Gastrocnemius medialis (tissue), 4 donors: Measurements from ENCODE around the gene MMP24OS.

ENCODE experiments used
- CTCF ChIP-seq, 5 experiments: fragments of 450-650 bp in 3 of 5; fragments of 200-600 bp in 2 of 5; sonication (generic) in 2 of 5; IDR thresholded peaks in 4 of 5; conservative IDR thresholded peaks in 1 of 5; 1 replicate in 4 of 5; 2 replicates in 1 of 5; pipeline ENCODE4 v1.5.1; 2016 to 2019; ENCODE audit warnings: antibody characterized with exemption in 5 of 5, mild to moderate bottlenecking in 3 of 5, moderate library complexity in 3 of 5
- POLR2A ChIP-seq, 2 donors: fragments of 450-650 bp; IDR thresholded peaks; one replicate each; pipeline ENCODE4 v1.6.1; 2017; ENCODE audit warnings: antibody characterized with exemption in 2 of 2, mild to moderate bottlenecking in 2 of 2, moderate library complexity in 2 of 2

DNA sequence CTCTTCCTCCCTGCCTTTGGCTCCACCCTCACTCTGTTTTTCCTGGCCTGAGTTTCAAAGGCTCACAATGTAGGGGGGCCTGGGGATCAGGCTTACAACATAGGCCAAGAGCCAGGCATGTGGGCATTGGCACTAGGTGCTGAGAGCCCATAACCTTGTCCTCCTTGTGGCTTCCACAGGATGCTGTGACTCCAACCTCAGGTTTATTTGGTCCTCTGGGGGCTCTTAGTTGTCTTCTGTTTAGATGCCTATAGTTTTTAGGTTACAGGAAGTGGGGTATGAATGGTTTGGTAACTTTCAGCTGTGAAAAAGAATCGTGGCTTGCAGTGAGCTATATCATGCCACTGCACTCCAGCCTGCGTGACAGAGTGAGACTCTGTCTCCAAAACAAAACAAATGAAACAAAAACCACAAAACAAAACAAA is 25.9 kb downstream of the MMP24OS start:
- TF ChIP-seq POLR2A (IDR thresholded peaks at IDR 0.05) (no peak), CTCF (IDR thresholded peaks at IDR 0.05 in 4 of 5, conservative IDR thresholded peaks at IDR 0.05 in 1 of 5) (no peak)
